ENCODE measurements around the gene OSBPL10. TPM values are rescaled to one million over a fixed set of nuclear protein-coding genes. Genes with fewer than 3 reads are reported as not detected.

The OSBPL10 gene
- total RNA-seq, 4 donors from 2014 or later = 30.0 to 49.7 (median 43.7) TPM

GRCh38 chr3:31929826-31930502 is 51.1 kb downstream of the OSBPL10 start:
- Histone ChIP-seq H3K27me3 (no peaks in the 10 kb centered on the region), H3K4me1 (peaks cover 0 to 3% of the 10 kb centered on the region in 2 donors), H3K27ac (no peak overlapping the region), H3K4me3 (no peak overlapping the region), H3K9me3 (no peaks in the 10 kb centered on the region), H3K36me3 (no peaks in the 10 kb centered on the region)
- no peak for DNase-seq
- no peak for TF ChIP-seq CTCF (IDR thresholded peaks at IDR 0.05)
- TF ChIP-seq POLR2A (IDR thresholded peaks at IDR 0.05) = no peak
- intact Hi-C loops (cut with DNase I; ENCODE audit: low total_unique reads) = no loop called here

- no peak for DNase-seq
- TF ChIP-seq POLR2A (IDR thresholded peaks at IDR 0.05) = no peak
- TF ChIP-seq CTCF (IDR thresholded peaks at IDR 0.05) = no peak
- intact Hi-C loops (cut with DNase I; ENCODE audit: low total_unique reads) = no loop called here
Observed at GRCh38 chr3:31927811-31928210, 53.3 kb downstream of the OSBPL10 start.

GRCh38 chr3:31926543-31926942 is 54.5 kb downstream of the OSBPL10 start:
- H3K4me1 ChIP-seq = peaks cover 0 to 3% of the 10 kb centered on the region in 2 donors
- H3K9me3 ChIP-seq = no peaks in the 10 kb centered on the region
- no peaks in the 10 kb centered on the region for H3K36me3 ChIP-seq
- H3K4me3 ChIP-seq = no peak overlapping the region
- DNase-seq = no peak
- H3K27me3 ChIP-seq = no peaks in the 10 kb centered on the region
- no peak overlapping the region for H3K27ac ChIP-seq
- intact Hi-C loops (cut with DNase I; ENCODE audit: low total_unique reads) = no loop called here
- TF ChIP-seq CTCF (IDR thresholded peaks at IDR 0.05) = no peak
- TF ChIP-seq POLR2A (IDR thresholded peaks at IDR 0.05) = no peak

More at GRCh38 chr3:31927811-31928210, 53.3 kb downstream of the OSBPL10 start:
- Histone ChIP-seq H3K4me1 (peaks cover 0 to 3% of the 10 kb centered on the region in 2 donors), H3K27ac (peak overlapping the region in 1 of 2 donors; percentile 29), H3K9me3 (no peaks in the 10 kb centered on the region), H3K27me3 (no peaks in the 10 kb centered on the region), H3K36me3 (no peaks in the 10 kb centered on the region), H3K4me3 (no peak overlapping the region)

- Histone ChIP-seq H3K9me3 (peaks cover 0 to 5% of the 10 kb centered on the region in 2 donors), H3K4me3 (no peak overlapping the region), H3K4me1 (peaks cover 0 to 3% of the 10 kb centered on the region in 2 donors), H3K27ac (no peak overlapping the region), H3K27me3 (no peaks in the 10 kb centered on the region), H3K36me3 (no peaks in the 10 kb centered on the region)
- DNase-seq = no peak
- intact Hi-C loops (cut with DNase I; ENCODE audit: low total_unique reads) = no loop called here
- TF ChIP-seq POLR2A (IDR thresholded peaks at IDR 0.05) (no peak), CTCF (IDR thresholded peaks at IDR 0.05) (no peak)
Observed at GRCh38 chr3:31925271-31925630, 55.8 kb downstream of the OSBPL10 start.

GRCh38 chr3:31924610-31925270 is 56.3 kb downstream of the OSBPL10 start:
- H3K9me3 ChIP-seq = peaks cover 0 to 11% of the 10 kb centered on the region in 2 donors
- no peak for TF ChIP-seq POLR2A (IDR thresholded peaks at IDR 0.05)
- H3K27ac ChIP-seq = no peak overlapping the region
- intact Hi-C loops (cut with DNase I; ENCODE audit: low total_unique reads) = no loop called here
- H3K36me3 ChIP-seq = no peaks in the 10 kb centered on the region
- no peak for DNase-seq
- no peaks in the 10 kb centered on the region for H3K27me3 ChIP-seq
- no peak overlapping the region for H3K4me3 ChIP-seq
- H3K4me1 ChIP-seq = peaks cover 0 to 3% of the 10 kb centered on the region in 2 donors
